WERI-Rb-1 (cell line): ENCODE results near the gene FGF14.

ENCODE experiments used
- DNase-seq: peaks from one replicate; pipeline ENCODE4 v3.0.0-alpha.2; 2020
- H3K27ac ChIP-seq: fragments of 250-450 bp; sonication (Bioruptor Pico); 2 replicates; pipeline ENCODE4 v1.5.1; 2020; ENCODE audit warnings: mild to moderate bottlenecking, moderate library complexity
- H3K27me3 ChIP-seq: fragments of 250-450 bp; sonication (Bioruptor Pico); 2 replicates; pipeline ENCODE4 v1.5.1; 2021; ENCODE audit warnings: mild to moderate bottlenecking, low read depth, moderate library complexity; ENCODE audit not compliant: insufficient read depth, severe bottlenecking
- H3K36me3 ChIP-seq: fragments of 250-450 bp; sonication (Bioruptor Pico); 2 replicates; pipeline ENCODE4 v1.5.1; 2020; ENCODE audit warnings: mild to moderate bottlenecking, moderate library complexity
- H3K4me3 ChIP-seq: 2 replicates; pipeline ENCODE4 v1.5.1; 2011; ENCODE audit warnings: low read depth, mild to moderate bottlenecking, control low read depth, low read length
- H3K9me3 ChIP-seq: fragments of 250-450 bp; sonication (Bioruptor Pico); 2 replicates; pipeline ENCODE4 v1.5.1; 2021; ENCODE audit warnings: mild to moderate bottlenecking, moderate library complexity; ENCODE audit not compliant: severe bottlenecking
- TF ChIP-seq, protein P1 (sequence below): IDR thresholded peaks from 2 replicates; pipeline ENCODE4 v1.5.1; 2011; ENCODE audit warnings: low read depth, mild to moderate bottlenecking, control low read depth, inconsistent platforms, low read length

Gene FGF14

DNA sequence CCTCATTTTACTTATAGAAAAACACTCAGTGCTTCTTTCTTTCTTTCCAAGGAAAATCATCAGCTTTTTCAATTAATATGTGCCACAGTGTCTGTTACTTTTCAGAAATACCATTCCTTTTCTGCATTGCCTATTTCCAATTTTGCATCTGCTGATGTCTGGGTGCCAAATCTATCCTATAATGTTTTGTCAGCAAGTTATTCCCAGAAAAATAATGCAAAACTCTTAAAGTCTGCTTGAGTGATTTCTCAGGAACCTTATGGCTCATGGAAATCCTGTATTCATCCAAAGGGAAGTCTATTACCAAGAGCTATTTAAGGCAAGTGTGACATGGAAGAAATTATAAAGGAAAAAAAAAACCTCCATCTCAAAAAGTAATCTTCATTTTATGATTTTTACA, 224.4 kb downstream of the FGF14 start:
- Histone ChIP-seq H3K4me3 (no peak overlapping the region), H3K9me3 (no peaks in the 10 kb centered on the region), H3K36me3 (no peaks in the 10 kb centered on the region), H3K27ac (no peak overlapping the region), H3K27me3 (no peaks in the 10 kb centered on the region)
- TF ChIP-seq, protein P1, sequence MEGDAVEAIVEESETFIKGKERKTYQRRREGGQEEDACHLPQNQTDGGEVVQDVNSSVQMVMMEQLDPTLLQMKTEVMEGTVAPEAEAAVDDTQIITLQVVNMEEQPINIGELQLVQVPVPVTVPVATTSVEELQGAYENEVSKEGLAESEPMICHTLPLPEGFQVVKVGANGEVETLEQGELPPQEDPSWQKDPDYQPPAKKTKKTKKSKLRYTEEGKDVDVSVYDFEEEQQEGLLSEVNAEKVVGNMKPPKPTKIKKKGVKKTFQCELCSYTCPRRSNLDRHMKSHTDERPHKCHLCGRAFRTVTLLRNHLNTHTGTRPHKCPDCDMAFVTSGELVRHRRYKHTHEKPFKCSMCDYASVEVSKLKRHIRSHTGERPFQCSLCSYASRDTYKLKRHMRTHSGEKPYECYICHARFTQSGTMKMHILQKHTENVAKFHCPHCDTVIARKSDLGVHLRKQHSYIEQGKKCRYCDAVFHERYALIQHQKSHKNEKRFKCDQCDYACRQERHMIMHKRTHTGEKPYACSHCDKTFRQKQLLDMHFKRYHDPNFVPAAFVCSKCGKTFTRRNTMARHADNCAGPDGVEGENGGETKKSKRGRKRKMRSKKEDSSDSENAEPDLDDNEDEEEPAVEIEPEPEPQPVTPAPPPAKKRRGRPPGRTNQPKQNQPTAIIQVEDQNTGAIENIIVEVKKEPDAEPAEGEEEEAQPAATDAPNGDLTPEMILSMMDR = no peak
- DNase-seq = no peak

DNA sequence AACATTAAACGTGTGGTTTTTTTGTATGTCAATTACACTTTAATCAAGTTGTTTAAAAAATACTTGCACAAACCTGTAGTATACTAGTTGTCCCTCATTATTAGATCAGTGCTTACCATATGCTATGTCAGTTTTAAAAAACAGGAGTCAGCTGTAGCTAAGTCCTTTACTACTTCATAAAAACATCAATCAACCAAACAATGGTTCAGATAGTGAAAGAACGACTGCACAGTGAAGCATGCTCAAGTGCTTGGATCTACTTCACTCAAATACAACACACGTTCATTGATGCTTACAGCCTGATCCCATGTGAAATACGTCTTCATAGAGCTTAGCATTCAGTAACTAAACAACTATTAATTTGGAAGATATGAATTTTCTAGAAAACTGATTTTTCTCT, 225.0 kb downstream of the FGF14 start:
- no peak overlapping the region for H3K4me3 ChIP-seq
- no peaks in the 10 kb centered on the region for H3K27me3 ChIP-seq
- no peak for DNase-seq

DNA sequence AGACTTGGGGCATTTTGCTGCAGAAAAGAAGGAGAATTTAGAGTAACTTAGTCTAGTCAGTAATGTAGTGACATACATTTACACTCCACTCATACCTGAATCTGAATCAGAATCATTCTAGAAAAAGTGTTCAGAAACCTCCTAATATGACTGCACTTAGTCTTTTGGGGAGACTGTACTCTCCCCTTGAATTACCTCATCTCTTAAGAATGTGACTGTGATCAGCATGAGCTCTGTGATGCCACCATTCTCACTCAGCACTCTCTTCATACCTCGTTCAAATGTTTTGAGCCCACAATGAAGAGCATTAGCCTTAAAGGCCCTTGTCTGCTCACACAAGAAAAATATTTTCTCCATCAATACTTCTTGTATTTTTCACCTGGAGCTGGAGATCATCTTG, 229.4 kb downstream of the FGF14 start:
- TF ChIP-seq, protein P1 = no peak
- no peak for DNase-seq
- Histone ChIP-seq H3K36me3 (no peaks in the 10 kb centered on the region), H3K9me3 (no peaks in the 10 kb centered on the region), H3K27ac (no peak overlapping the region), H3K27me3 (no peaks in the 10 kb centered on the region), H3K4me3 (no peak overlapping the region)

More for the DNA sequence above, 225.0 kb downstream of the FGF14 start:
- Histone ChIP-seq H3K36me3 (no peaks in the 10 kb centered on the region), H3K27ac (no peak overlapping the region), H3K9me3 (no peaks in the 10 kb centered on the region)
- TF ChIP-seq, protein P1 = no peak

DNA sequence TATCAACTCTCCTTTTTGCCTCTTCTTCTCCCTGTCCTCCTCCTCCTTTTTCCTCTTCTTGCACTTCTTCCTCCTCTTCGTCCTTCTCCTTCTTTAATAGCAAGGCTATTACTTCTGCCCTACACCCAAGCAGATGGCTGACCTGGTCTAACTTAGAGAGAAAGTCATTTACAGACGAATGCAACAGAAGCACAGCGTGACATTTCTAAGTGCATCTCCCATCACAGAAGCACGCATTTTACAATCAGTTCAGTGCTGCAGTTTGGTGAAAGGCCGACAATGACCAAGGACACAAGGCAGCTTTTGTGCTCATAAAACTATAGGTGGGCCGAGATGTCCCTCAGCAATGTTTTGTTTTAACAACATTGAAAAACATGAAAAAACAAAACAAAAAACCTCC, 231.5 kb downstream of the FGF14 start:
- H3K27ac ChIP-seq = no peak overlapping the region
- DNase-seq = no peak
- H3K4me3 ChIP-seq = no peak overlapping the region
- H3K36me3 ChIP-seq = no peaks in the 10 kb centered on the region
- TF ChIP-seq, protein P1 = no peak
- no peaks in the 10 kb centered on the region for H3K9me3 ChIP-seq
- H3K27me3 ChIP-seq = no peaks in the 10 kb centered on the region

DNA sequence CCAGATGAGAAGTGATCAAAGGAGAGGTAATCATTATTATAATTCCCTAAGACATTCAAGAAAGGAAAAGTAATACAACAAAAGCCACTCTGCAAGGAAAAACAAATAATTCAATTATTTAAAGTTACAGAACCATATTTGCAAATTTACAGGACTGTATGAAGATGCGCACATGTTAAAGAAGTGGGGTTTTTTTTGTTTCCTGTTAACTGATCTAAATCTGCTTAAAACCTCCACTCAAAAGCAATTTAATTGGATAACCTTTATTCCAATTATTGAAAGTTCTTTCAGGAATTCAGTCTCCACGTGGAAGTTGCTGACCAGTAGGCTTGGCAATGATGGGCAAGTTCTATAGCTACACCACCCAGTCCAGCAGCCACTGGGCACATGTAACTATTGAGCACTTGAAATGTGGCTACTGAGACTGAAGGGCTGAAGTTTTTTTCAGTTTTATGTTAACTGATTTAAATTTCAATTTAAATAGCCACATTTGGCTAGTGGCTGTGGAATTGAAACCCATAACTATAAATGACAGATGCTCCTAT, 232.3 kb downstream of the FGF14 start:
- TF ChIP-seq, protein P1 = no peak
- H3K4me3 ChIP-seq = no peak overlapping the region
- no peaks in the 10 kb centered on the region for H3K9me3 ChIP-seq
- no peaks in the 10 kb centered on the region for H3K27me3 ChIP-seq
- DNase-seq = no peak
- H3K27ac ChIP-seq = no peak overlapping the region
- H3K36me3 ChIP-seq = no peaks in the 10 kb centered on the region

DNA sequence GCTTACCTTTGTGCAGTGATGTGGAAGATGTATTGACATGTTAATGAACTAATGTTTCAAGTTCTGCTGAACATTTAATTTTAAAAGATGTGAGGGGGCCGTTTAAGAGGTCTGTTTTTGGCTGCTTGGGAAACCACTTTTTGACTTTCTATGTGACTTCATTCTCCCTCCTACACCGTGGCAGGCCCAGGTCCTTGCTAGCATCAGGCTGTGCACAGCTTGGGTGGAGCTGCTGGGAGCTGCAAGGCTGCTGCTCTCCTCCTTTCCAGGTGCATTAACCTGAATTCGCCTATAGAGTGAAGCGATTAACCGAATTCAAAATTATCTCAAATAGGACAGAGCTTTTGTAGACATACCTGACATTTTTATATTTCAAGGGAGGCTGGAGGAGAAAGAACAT, 249.1 kb downstream of the FGF14 start:
- H3K27ac ChIP-seq = no peak overlapping the region
- DNase-seq = no peak
- no peaks in the 10 kb centered on the region for H3K9me3 ChIP-seq
- H3K4me3 ChIP-seq = no peak overlapping the region
- no peaks in the 10 kb centered on the region for H3K36me3 ChIP-seq
- no peaks in the 10 kb centered on the region for H3K27me3 ChIP-seq
- TF ChIP-seq, protein P1 = no peak
